CD4-positive, alpha-beta T cell (primary cell): ENCODE results near the gene RPS16. TPM values are rescaled to one million over a fixed set of nuclear protein-coding genes. Genes with fewer than 3 reads are reported as not detected.

ENCODE experiments used
- ATAC-seq: fragments of 200-7000 bp; cut with Tn5 transposase; one replicate; pipeline ENCODE4 v1.10.0; 2022; ENCODE audit warnings: mild to moderate bottlenecking; ENCODE audit not compliant: poor library complexity
- CTCF ChIA-PET: fragments of 350-600 bp; sonication (Branson Sonifier 250); formaldehyde crosslinking; loops from one replicate; lab custom pipeline; 2021; ENCODE audit warnings: antibody characterized with exemption, inconsistent platforms; lab: Charles Lee
- POLR2A ChIA-PET: fragments of 350-600 bp; sonication (Branson Sonifier 250); formaldehyde crosslinking; loops from one replicate; lab custom pipeline; 2021; ENCODE audit warnings: antibody characterized with exemption, inconsistent platforms; lab: Charles Lee
- DNase-seq, 14 experiments: peaks; one replicate each; pipeline ENCODE4 v3.0.0-alpha.2; 2013 to 2020; ENCODE audit warnings: mixed read lengths in 2 of 14
- H3K27ac ChIP-seq, 2 donors: one replicate each; pipeline versions ENCODE4 v1.5.1 to v1.7.0; 2013; ENCODE audit warnings: low read length in 2 of 2, low read depth in 1 of 2, mild to moderate bottlenecking in 1 of 2
- H3K27me3 ChIP-seq, 2 experiments: 1 replicate in 1 of 2; 2 replicates in 1 of 2; pipeline versions ENCODE4 v1.6.1 to v1.7.0; 2013; ENCODE audit warnings: low read length in 2 of 2, control low read depth in 1 of 2, mild to moderate bottlenecking in 1 of 2, moderate library complexity in 1 of 2; ENCODE audit not compliant: insufficient read depth in 2 of 2, control insufficient read depth in 1 of 2
- H3K36me3 ChIP-seq: one replicate; pipeline ENCODE4 v1.6.1; 2013; ENCODE audit warnings: low read length, control low read depth; ENCODE audit not compliant: insufficient read depth
- H3K4me1 ChIP-seq: one replicate; pipeline ENCODE4 v1.6.1; 2013; ENCODE audit warnings: low read length, control low read depth; ENCODE audit not compliant: insufficient read depth
- H3K4me3 ChIP-seq: one replicate; pipeline ENCODE4 v1.5.1; 2013; ENCODE audit warnings: mild to moderate bottlenecking, low read length, moderate library complexity
- H3K9me3 ChIP-seq, 2 experiments: 1 replicate in 1 of 2; 2 replicates in 1 of 2; pipeline versions ENCODE4 v1.6.1 to v1.7.0; 2013; ENCODE audit warnings: low read length in 2 of 2, mild to moderate bottlenecking in 2 of 2, control low read depth in 1 of 2, moderate library complexity in 1 of 2; ENCODE audit not compliant: control insufficient read depth in 1 of 2, insufficient read depth in 1 of 2
- H3K27ac Mint-ChIP-seq: one replicate; pipeline ENCODE4 v1.8.0; 2020; ENCODE audit warnings: mixed read lengths
- H3K27me3 Mint-ChIP-seq: one replicate; pipeline ENCODE4 v1.8.0; 2021; ENCODE audit warnings: mixed read lengths
- H3K36me3 Mint-ChIP-seq: one replicate; pipeline ENCODE4 v1.8.0; 2021; ENCODE audit warnings: low read depth, mixed read lengths
- H3K4me1 Mint-ChIP-seq: one replicate; pipeline ENCODE4 v1.8.0; 2021; ENCODE audit warnings: low read depth, mixed read lengths
- H3K4me3 Mint-ChIP-seq: one replicate; pipeline ENCODE4 v1.8.0; 2020; ENCODE audit warnings: mild to moderate bottlenecking, mixed read lengths
- H3K9me3 Mint-ChIP-seq: one replicate; pipeline ENCODE4 v1.8.0; 2020; ENCODE audit warnings: mixed read lengths
- CTCF ChIP-seq: fragments of 200-600 bp; IDR thresholded peaks from one replicate; pipeline ENCODE4 v1.8.0; 2022; ENCODE audit warnings: antibody characterized with exemption, mild to moderate bottlenecking
- intact Hi-C, 2 experiments: fragments of 100-400 bp; cut with DNase I in 1 of 2; cut with micrococcal nuclease in 1 of 2; formaldehyde crosslinking; loops; one replicate each; pipeline versions ENCODE4 v1.15.1 to v1.9.0; 2023 to 2025; cut with DNase I, micrococcal nuclease
- total RNA-seq, 174 experiments: library from RNA in 2 of 174; stranded (reverse) in 2 of 174; gene quantifications; one replicate each; pipeline ENCODE4 v1.2.3 and lab custom pipeline; 2021 to 2026

Gene RPS16
- total RNA-seq, 2 experiments from 2014 or later: 4,625 to 4,839 TPM

- Histone ChIP-seq H3K9me3 (no peaks in the 10 kb centered on the region), H3K27ac (no peak overlapping the region), H3K27me3 (no peaks in the 10 kb centered on the region), H3K4me3 (no peak overlapping the region), H3K36me3 (peaks cover 100% of the 10 kb centered on the region), H3K4me1 (no peaks in the 10 kb centered on the region)
- CTCF ChIA-PET: no interaction called here
- Mint-ChIP-seq H3K4me1 (no peaks in the 10 kb centered on the region), H3K27me3 (no peaks in the 10 kb centered on the region), H3K9me3 (no peaks in the 10 kb centered on the region), H3K27ac (peak overlapping the region; percentile 36), H3K36me3 (peaks cover 87% of the 10 kb centered on the region), H3K4me3 (no peak overlapping the region)
- TF ChIP-seq CTCF: no peak
- no peak for ATAC-seq
- POLR2A ChIA-PET: no interaction called here
- intact Hi-C loops: no loop called here
- DNase-seq: no peak
Observed at GRCh38 chr19:39469036-39469435, 33.3 kb upstream of the RPS16 start.

DNA sequence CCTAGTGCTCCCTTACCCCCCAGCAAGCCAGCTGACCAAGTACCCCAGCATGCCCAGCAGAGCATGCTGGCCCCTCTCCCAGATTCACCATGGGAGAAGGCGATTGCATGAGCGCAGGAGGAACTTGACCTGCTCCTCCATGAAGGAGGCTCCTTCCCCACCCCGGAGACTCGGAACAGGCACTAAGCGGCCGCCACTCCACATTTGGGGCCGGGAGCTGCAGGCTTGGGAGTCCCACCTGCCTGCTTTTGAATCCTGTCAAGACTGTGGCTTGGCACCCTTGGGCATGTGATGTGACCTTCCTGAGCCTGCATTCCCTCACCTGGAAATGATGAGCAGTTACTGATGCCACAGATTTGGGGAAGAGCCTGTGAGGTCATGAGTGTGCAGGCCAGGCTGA, 32.2 kb upstream of the RPS16 start:
- POLR2A ChIA-PET: no interaction called here

GRCh38 chr19:39465956-39466747, 30.4 kb upstream of the RPS16 start:
- no peaks in the 10 kb centered on the region for H3K4me1 Mint-ChIP-seq

More for the DNA sequence above, 32.2 kb upstream of the RPS16 start:
- Mint-ChIP-seq H3K9me3 (no peaks in the 10 kb centered on the region), H3K4me1 (no peaks in the 10 kb centered on the region), H3K27me3 (no peaks in the 10 kb centered on the region), H3K36me3 (peaks cover 90% of the 10 kb centered on the region), H3K4me3 (no peak overlapping the region), H3K27ac (no peak overlapping the region)
- peaks cover 90% of the 10 kb centered on the region for H3K36me3 ChIP-seq
- no peak for TF ChIP-seq CTCF
- CTCF ChIA-PET: no interaction called here
- H3K27me3 ChIP-seq: no peaks in the 10 kb centered on the region
- DNase-seq: no peak
- H3K27ac ChIP-seq: no peak overlapping the region
- H3K9me3 ChIP-seq: no peaks in the 10 kb centered on the region
- no peak overlapping the region for H3K4me3 ChIP-seq
- intact Hi-C loops: no loop called here
- ATAC-seq: no peak
- H3K4me1 ChIP-seq: no peaks in the 10 kb centered on the region

More at GRCh38 chr19:39465956-39466747, 30.4 kb upstream of the RPS16 start:
- ChIA-PET CTCF (no interaction called here), POLR2A (interaction anchor here (1.2 kb wide), 1 partner anchor 30 kb away, joined by 4 read pairs; the partner anchor contains the start of gene RPS16)
- Histone ChIP-seq H3K36me3 (peaks cover 74% of the 10 kb centered on the region), H3K9me3 (no peaks in the 10 kb centered on the region), H3K4me1 (no peaks in the 10 kb centered on the region), H3K27ac (no peak overlapping the region), H3K27me3 (no peaks in the 10 kb centered on the region), H3K4me3 (no peak overlapping the region)
- ATAC-seq (no peak), DNase-seq (no peak)
- Mint-ChIP-seq H3K4me3 (no peak overlapping the region), H3K36me3 (peaks cover 88% of the 10 kb centered on the region), H3K27ac (no peak overlapping the region), H3K27me3 (no peaks in the 10 kb centered on the region), H3K9me3 (no peaks in the 10 kb centered on the region)
- intact Hi-C loops: no loop called here
- no peak for TF ChIP-seq CTCF
